Fibroblast of villous mesenchyme (primary cell): ENCODE data around the gene JMJD7. TPM values are rescaled to one million over a fixed set of nuclear protein-coding genes. Genes with fewer than 3 reads are reported as not detected.

Source experiments
- DNase-seq: peaks from one replicate; pipeline ENCODE4 v3.0.0-alpha.2; 2010; ENCODE audit warnings: low read depth
- H3K4me3 ChIP-seq: 2 replicates; pipeline ENCODE4 v1.5.1; 2011; ENCODE audit warnings: low read depth, mild to moderate bottlenecking, low read length
- total RNA-seq: library from RNA; depleted of rRNA; stranded (reverse); fragments of >200 nt; gene quantifications from 2 replicates; pipeline ENCODE4 v1.2.3, GENCODE V29; 2012
- TF ChIP-seq, protein P1 (sequence below): IDR thresholded peaks from 2 replicates; pipeline ENCODE4 v1.5.1; 2012; ENCODE audit warnings: low read depth, mild to moderate bottlenecking, low read length; ENCODE audit not compliant: insufficient read depth

The JMJD7 gene
- 2.2 and 3.5 TPM in 2 replicates for total RNA-seq

DNA sequence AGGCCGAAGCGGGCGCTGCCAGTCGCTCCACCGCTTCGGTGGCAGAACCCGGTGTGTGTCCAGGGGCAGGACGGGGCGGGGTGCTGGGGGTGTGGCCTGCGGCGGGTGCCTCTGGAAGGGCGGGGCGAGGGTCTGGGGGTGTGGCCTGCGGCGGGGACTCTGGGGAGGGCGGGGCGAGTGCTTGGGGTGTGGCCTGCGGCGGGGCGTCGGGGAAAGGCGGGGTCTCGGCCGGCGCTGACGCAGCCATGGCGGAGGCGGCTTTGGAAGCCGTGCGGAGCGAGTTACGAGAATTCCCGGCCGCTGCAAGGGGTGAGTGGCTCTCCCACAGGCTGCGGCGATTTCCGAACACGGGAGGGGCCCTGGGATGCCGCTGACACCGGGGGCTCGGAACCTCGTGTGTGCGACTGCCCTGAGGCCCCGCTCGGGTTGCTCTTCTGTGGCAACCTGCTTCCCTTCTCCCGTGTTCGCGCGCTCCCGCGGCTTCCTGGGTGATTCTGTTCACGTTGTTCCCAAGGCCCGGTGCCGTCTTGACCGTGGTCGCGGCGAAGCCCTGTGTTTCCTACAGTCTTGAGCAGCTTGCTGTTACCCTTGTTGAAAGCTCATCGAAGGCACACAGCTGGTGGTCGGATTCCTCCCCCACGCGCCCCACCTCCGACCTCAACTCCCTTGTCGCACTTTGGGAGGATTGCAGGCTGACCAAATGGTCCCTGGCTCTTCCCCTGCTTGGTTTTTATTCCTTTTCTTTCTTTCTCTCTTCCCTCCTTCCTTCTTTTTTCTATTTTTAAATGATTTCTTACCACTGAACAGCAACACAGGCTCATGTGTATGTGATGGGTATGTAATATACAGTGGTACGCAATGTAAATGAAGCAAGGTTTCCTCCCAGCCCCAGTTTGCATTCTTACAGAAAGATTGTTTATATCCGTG is at the start of gene JMJD7:
Gene JMJD7, plus strand, starts transcription at position 213 of the 927 bp plus-strand sequence. Its CDS starts 33 bp downstream, at position 246.
- peak within 1 kb of the TSS; percentile 91 for H3K4me3 ChIP-seq
- TF ChIP-seq, protein P1, sequence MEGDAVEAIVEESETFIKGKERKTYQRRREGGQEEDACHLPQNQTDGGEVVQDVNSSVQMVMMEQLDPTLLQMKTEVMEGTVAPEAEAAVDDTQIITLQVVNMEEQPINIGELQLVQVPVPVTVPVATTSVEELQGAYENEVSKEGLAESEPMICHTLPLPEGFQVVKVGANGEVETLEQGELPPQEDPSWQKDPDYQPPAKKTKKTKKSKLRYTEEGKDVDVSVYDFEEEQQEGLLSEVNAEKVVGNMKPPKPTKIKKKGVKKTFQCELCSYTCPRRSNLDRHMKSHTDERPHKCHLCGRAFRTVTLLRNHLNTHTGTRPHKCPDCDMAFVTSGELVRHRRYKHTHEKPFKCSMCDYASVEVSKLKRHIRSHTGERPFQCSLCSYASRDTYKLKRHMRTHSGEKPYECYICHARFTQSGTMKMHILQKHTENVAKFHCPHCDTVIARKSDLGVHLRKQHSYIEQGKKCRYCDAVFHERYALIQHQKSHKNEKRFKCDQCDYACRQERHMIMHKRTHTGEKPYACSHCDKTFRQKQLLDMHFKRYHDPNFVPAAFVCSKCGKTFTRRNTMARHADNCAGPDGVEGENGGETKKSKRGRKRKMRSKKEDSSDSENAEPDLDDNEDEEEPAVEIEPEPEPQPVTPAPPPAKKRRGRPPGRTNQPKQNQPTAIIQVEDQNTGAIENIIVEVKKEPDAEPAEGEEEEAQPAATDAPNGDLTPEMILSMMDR = no peak
- DNase-seq = peak; percentile 88

DNA sequence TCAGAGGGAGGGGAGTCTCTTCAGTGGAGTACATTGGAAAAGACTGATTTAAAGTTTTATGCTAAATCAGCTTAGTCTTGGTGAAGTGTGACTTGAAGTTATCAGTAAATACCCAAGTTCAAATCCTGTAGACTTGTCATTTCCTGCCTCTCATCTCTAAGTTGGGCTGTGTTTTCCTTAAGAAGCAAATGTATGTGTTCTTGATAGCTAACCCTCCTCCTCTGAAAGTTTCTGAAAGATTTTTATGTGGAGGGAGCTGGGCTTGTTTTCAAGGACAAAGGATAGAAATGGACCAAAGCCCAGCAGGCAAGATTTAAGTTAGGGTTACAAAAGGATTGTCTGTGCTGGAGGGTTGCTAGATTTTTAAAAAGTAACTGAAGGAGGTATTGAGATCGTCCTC is 49.4 kb upstream of the JMJD7 start:
- TF ChIP-seq, protein P1 = no peak
- no peak for DNase-seq
- H3K4me3 ChIP-seq = no peak overlapping the region

DNA sequence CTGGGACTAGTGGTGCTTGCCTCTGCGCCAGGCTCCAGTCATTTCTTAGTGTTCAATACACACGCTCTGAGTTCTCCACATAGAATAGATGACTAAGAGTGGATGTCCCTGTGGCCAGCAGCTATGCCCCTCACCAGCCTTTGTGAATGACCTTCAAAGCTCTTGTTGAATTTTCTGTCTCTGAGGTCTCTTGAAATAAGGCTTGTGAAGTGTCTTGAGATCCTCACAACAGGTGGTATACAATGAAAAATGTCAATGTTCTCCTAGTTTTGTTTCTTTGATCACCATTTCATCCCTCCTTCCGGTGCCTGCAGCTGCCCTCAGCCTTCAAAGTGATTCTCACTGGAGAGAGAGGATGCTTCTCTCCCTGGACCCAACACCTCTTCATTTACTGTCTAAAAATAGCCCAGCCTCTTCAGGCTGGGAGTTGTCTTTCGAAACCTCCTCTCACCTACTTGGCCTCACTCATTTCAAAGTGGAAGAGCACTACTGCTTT is 48.2 kb upstream of the JMJD7 start:
- H3K4me3 ChIP-seq = no peak overlapping the region
- DNase-seq = no peak
- TF ChIP-seq, protein P1 = no peak

DNA sequence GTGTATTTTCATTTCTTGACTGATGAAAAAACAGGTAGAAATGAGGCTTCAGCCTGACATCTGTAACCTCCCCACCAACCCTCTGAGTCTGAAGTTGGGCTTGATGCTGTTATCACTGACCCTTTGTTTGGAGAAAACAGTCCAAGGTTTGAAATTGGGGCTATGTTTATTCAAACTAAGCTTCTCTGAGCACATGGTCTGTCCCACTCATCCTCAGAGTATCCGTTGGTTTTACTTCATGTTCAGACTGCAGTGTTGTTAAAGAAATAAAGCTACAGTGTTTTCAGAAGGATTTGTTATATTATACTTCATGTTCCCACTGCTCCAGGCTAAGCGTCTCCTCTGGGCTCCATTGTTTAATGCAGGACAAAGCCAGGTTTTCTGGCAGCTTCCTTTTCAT is 47.6 kb upstream of the JMJD7 start:
- no peak overlapping the region for H3K4me3 ChIP-seq
- DNase-seq = peak; percentile 61
- TF ChIP-seq, protein P1 = no peak

DNA sequence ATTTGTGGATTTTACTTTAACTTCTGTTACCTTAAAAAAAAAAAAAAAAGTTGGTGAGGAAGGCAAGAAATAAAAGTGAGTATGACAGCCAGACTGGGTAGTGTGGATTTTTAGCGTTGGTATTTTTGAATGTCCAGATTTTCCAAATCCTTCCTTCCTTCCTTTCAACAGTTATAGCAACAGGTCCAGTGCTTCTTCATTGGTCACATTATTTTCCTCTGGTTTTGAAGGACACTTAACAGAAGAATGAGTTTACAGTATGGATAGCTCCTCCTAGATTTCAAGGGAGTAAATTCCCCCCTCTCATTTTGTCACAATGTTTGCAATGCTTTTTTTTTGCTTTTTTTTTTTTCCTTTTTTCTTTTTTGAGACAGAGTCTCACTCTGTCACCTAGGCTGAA is 47.2 kb upstream of the JMJD7 start:
- DNase-seq = no peak
- H3K4me3 ChIP-seq = no peak overlapping the region
- TF ChIP-seq, protein P1 = no peak

DNA sequence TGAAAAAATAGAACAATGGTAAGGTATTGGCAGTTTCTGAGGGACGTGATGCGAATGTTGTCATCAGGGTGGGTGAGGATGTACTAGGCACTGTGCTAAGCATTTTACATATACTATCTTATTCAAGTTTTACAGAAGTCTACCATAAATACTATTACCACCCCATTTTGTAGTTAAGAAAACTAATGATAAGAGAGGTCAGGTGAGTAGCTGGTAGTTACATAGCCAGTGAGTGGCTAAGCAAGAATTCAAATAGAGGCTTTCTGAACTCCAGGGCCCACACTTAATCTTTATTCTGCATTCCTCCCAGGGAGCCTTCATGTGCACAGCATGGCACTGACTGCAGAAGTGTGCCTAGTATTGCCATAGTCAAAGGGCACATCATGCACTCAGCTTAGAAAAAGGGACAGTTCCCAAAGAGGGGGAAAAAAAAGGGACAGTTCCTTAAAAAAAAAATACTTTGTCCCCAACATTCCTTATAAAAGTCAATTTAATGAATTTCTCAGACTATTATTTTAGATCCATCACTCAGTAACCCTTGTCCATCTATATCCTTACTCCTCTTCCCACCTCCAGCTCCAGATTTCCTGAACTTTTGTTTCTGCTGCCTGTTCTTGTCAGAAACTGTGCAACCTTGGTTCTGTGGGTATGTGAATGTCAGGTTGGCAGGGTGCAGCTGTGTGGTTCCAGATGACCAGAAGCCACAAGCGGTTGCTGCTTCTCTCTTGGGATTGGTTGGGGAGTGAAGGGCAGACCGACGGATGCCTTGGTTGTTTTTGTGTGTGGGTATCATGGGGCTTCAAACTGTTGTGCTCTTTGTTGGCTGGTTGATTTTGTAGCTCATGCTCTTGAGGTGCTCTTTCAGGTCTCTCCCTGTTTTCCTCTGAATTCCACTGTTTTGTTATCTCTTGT is 45.3 kb upstream of the JMJD7 start:
- TF ChIP-seq, protein P1 = no peak
- DNase-seq = no peak
- no peak overlapping the region for H3K4me3 ChIP-seq
